OCI-LY7 (cell line): ENCODE results near the gene SALL1. TPM values are rescaled to one million over a fixed set of nuclear protein-coding genes. Genes with fewer than 3 reads are reported as not detected.

ENCODE experiments used
- BruUV-seq: library from RNA; stranded (reverse); fragments of 400-500 nt; replicated peaks from 2 replicates; lab custom pipeline; 2021; lab: Mats Ljungman, UMichigan
- CTCF ChIA-PET: fragments of 300-600 bp; sonication (Branson Sonifier 250); formaldehyde crosslinking; loops from one replicate; lab custom pipeline; 2022; ENCODE audit warnings: antibody characterized with exemption; ENCODE audit not compliant: unreplicated experiment; lab: Charles Lee
- POLR2A ChIA-PET: fragments of 300-600 bp; sonication (Branson Sonifier 250); formaldehyde crosslinking; loops from one replicate; lab custom pipeline; 2022; ENCODE audit warnings: antibody characterized with exemption; lab: Charles Lee
- DNase-seq: peaks from one replicate; pipeline ENCODE4 v3.0.0-alpha.2; 2015; ENCODE audit warnings: low spot score
- H2AFZ ChIP-seq: fragments of 200-600 bp; sonication (generic), shearing (Covaris generic); 2 replicates; pipeline ENCODE4 v1.6.1; 2014; ENCODE audit warnings: mild to moderate bottlenecking, antibody characterized with exemption, low read length, moderate library complexity
- H3K27ac ChIP-seq: fragments of 200-600 bp; sonication (generic); 2 replicates; pipeline ENCODE4 v1.5.1; 2014; ENCODE audit warnings: mixed run types, low read depth, mild to moderate bottlenecking, moderate library complexity, low read length, inconsistent platforms; ENCODE audit not compliant: poor library complexity, severe bottlenecking
- H3K36me3 ChIP-seq: fragments of 200-600 bp; sonication (generic); 2 replicates; pipeline ENCODE4 v1.6.1; 2014; ENCODE audit warnings: mild to moderate bottlenecking, antibody characterized with exemption, low read length, moderate library complexity, mixed read lengths; ENCODE audit not compliant: insufficient read depth
- H3K4me1 ChIP-seq: fragments of 200-600 bp; sonication (generic); 2 replicates; pipeline ENCODE4 v1.5.1; 2014; ENCODE audit warnings: mild to moderate bottlenecking, low read length; ENCODE audit not compliant: insufficient read depth, poor library complexity, severe bottlenecking
- H3K4me2 ChIP-seq: fragments of 200-600 bp; sonication (generic); 2 replicates; pipeline ENCODE4 v1.6.1; 2014; ENCODE audit warnings: mild to moderate bottlenecking, low read length
- H3K4me3 ChIP-seq: fragments of 200-600 bp; sonication (generic); 2 replicates; pipeline ENCODE4 v1.5.1; 2014; ENCODE audit warnings: mild to moderate bottlenecking, low read depth, low read length; ENCODE audit not compliant: poor library complexity, severe bottlenecking
- H3K79me2 ChIP-seq: fragments of 200-600 bp; sonication (generic); 2 replicates; pipeline ENCODE4 v1.6.1; 2016; ENCODE audit warnings: low read depth, mild to moderate bottlenecking, low read length, moderate library complexity, mixed read lengths; ENCODE audit not compliant: insufficient read depth
- H3K9me2 ChIP-seq: fragments of 200-600 bp; sonication (generic); 2 replicates; pipeline ENCODE4 v1.6.1; 2016; ENCODE audit warnings: mild to moderate bottlenecking, low read length, mixed read lengths; ENCODE audit not compliant: insufficient read depth
- H3K9me3 ChIP-seq: fragments of 200-600 bp; sonication (generic); 2 replicates; pipeline ENCODE4 v1.6.1; 2014; ENCODE audit warnings: mild to moderate bottlenecking, mixed run types, low read length, mixed read lengths
- H4K20me1 ChIP-seq: fragments of 200-600 bp; sonication (generic); 2 replicates; pipeline ENCODE4 v1.6.1; 2014; ENCODE audit warnings: mild to moderate bottlenecking, antibody characterized with exemption, low read length, moderate library complexity, mixed read lengths; ENCODE audit not compliant: insufficient read depth
- EZH2phosphoT487 ChIP-seq: fragments of 200-600 bp; sonication (generic); IDR thresholded peaks from 2 replicates; pipeline ENCODE4 v1.6.1; 2018; ENCODE audit warnings: low read depth, borderline replicate concordance, mild to moderate bottlenecking, mixed run types, antibody characterized with exemption, low read length, moderate library complexity, mixed read lengths
- intact Hi-C: fragments of 100-400 bp; cut with micrococcal nuclease; formaldehyde crosslinking; loops from one replicate; pipeline ENCODE4 v1.10.0; 2022; ENCODE audit not compliant: unreplicated experiment
- total RNA-seq, 2 experiments: library from RNA; depleted of rRNA in 1 of 2; stranded (reverse); fragments of >200 nt in 1 of 2; shearing (Covaris generic) in 1 of 2; gene quantifications; 2 replicates each; pipeline ENCODE4 v1.2.3, GENCODE V29; 2014 to 2022
- TF ChIP-seq, protein P1 (sequence below): fragments of 200-600 bp; sonication (generic); conservative IDR thresholded peaks from 2 replicates; pipeline ENCODE4 v1.5.1; 2014; ENCODE audit warnings: mild to moderate bottlenecking, antibody characterized with exemption, low read length, moderate library complexity, mixed read lengths

The SALL1 gene
- total RNA-seq, 2 experiments from 2014 or later, result not detected

DNA sequence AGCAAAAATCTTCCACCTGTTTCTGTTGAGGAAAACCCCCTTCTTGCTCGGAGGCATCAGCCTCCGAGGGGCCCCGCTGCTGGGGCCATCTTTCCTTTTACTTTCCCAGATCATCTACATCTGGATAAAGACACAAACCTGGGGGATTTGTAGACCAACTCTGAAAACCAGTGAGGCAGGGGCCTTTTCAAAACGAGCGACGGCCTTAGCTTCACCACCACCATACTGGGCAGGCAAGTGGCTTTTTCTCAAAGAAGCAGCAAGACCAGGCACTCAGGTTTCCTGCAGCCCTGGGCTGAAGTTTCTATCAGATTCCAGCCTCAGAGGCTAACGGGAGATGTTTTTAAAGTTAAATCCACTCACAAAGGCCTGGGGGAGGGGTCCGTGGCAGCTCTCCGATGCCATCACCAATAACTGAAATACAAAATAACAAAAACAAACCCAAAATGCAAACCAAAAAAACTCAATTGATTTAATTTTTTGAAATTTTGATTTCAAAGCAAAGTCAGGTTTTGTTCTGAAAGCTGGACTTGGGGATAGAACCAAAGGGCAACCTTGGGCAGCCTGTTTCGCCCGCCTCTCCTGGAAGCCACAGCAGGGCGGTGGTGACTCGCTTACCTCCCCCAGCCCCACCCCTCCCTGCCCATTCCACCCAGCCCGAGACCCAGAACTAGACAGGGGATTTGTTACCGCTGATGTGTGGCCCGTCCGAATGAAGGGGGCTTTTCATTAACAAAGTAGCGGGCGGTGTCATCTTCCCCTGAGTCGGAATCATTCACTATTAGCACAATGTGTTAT is 55.8 kb downstream of the SALL1 start:
- no peak for DNase-seq
- no peak overlapping the region for H2AFZ ChIP-seq
- H3K9me2 ChIP-seq, result no peaks in the 10 kb centered on the region
- CTCF ChIA-PET, result no interaction called here
- no peak overlapping the region for H3K27ac ChIP-seq
- H3K4me1 ChIP-seq, result no peaks in the 10 kb centered on the region
- intact Hi-C loops, result no loop called here
- BruUV-seq, result no TSS peak
- H4K20me1 ChIP-seq, result no peaks in the 10 kb centered on the region
- H3K36me3 ChIP-seq, result no peaks in the 10 kb centered on the region
- no peaks in the 10 kb centered on the region for H3K79me2 ChIP-seq
- POLR2A ChIA-PET, result no interaction called here
- no peak overlapping the region for H3K4me2 ChIP-seq
- no peaks in the 10 kb centered on the region for H3K9me3 ChIP-seq
- no peak overlapping the region for H3K4me3 ChIP-seq
- TF ChIP-seq, protein P1, sequence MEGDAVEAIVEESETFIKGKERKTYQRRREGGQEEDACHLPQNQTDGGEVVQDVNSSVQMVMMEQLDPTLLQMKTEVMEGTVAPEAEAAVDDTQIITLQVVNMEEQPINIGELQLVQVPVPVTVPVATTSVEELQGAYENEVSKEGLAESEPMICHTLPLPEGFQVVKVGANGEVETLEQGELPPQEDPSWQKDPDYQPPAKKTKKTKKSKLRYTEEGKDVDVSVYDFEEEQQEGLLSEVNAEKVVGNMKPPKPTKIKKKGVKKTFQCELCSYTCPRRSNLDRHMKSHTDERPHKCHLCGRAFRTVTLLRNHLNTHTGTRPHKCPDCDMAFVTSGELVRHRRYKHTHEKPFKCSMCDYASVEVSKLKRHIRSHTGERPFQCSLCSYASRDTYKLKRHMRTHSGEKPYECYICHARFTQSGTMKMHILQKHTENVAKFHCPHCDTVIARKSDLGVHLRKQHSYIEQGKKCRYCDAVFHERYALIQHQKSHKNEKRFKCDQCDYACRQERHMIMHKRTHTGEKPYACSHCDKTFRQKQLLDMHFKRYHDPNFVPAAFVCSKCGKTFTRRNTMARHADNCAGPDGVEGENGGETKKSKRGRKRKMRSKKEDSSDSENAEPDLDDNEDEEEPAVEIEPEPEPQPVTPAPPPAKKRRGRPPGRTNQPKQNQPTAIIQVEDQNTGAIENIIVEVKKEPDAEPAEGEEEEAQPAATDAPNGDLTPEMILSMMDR, result no peak
- TF ChIP-seq EZH2phosphoT487, result no peak

DNA sequence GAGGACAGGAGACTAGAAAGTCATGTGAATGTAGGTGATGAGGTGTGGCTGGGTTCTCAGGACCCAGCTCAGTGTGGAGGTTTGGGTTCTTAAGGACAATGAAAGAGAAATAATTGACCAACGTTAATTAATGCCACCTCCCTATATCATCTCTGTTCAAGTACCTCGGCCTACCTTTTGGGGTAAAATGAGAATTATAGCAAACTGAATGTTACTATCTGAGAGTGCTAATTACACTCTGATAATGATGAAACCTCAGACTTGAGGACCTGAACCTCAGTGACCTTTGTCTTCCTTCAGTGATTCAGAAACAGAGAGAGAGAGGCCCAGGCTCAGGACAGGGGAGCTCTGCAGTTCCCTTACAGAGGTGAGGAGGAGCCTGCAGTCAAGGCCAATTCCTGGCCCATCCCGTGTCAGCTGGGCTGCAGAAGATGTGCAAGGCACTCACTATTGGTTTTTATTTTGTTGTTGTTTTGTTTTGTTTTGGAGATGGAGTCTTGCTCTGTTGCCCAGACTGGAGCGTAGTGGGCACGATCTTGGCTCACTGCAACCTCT is 57.3 kb downstream of the SALL1 start:
- CTCF ChIA-PET, result no interaction called here
- Histone ChIP-seq H3K4me1 (no peaks in the 10 kb centered on the region), H3K4me2 (no peak overlapping the region), H3K9me2 (no peaks in the 10 kb centered on the region), H3K27ac (no peak overlapping the region), H3K36me3 (no peaks in the 10 kb centered on the region), H3K4me3 (no peak overlapping the region), H3K9me3 (no peaks in the 10 kb centered on the region), H3K79me2 (no peaks in the 10 kb centered on the region), H4K20me1 (no peaks in the 10 kb centered on the region), H2AFZ (no peak overlapping the region)
- POLR2A ChIA-PET, result no interaction called here
- no TSS peak for BruUV-seq
- no peak for DNase-seq
- no peak for TF ChIP-seq EZH2phosphoT487
- TF ChIP-seq, protein P1, result no peak
- intact Hi-C loops, result no loop called here
